ENCODE data around the gene CD99L2.

CD99L2 gene

DNA sequence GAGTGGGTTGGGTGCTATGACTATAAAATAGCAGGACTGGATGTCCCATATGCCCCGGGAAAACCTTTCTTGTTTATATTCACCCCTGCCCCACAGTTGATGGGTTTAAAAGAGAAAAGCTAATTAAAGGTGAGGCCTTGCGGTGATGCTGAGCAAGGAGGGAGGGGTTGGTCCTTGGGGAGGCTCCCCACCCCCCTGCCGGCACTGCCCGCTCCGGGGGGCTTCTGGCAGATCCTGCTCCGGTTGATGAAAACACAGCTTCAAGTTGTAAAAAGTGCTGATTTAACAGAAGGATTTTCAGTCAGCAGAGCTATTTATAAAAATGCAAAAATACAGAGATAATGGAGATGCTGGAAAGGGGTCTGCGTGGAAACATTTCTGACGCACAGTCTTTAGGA is 136.7 kb downstream of the CD99L2 start:
- FAIRE-seq = no peak

DNA sequence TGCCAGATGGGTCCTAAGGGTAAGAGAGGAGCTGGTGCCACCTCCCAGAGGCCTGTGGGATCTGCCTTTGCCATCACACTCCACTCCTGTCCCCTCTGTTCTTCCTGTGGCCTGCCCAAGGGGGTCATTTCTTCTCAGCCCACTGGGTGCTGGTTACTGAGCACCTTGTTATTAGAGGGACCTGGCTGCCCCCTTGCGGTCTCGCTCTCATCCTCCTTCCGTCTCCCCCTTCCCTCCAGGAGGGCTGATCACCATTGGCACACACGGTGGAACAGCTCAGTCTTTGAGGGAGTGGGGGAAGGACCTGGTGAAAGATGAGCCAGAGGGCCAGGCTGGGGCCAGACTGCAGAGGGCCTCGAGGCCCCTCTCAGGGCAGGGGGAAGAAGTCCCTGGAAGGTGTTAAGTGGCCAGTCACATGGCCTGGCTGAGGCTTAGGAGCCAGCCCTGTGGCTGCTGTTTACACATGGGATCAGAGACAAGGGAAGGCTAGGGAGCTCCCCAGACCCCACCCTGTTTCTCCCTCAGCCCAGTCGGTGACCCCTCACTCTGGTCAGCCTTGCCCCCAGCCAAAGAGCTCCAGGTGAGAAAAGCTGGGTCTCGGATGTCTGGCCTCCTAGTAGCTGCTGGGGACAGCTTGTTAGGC is 137.2 kb downstream of the CD99L2 start:
- no peak for FAIRE-seq

DNA sequence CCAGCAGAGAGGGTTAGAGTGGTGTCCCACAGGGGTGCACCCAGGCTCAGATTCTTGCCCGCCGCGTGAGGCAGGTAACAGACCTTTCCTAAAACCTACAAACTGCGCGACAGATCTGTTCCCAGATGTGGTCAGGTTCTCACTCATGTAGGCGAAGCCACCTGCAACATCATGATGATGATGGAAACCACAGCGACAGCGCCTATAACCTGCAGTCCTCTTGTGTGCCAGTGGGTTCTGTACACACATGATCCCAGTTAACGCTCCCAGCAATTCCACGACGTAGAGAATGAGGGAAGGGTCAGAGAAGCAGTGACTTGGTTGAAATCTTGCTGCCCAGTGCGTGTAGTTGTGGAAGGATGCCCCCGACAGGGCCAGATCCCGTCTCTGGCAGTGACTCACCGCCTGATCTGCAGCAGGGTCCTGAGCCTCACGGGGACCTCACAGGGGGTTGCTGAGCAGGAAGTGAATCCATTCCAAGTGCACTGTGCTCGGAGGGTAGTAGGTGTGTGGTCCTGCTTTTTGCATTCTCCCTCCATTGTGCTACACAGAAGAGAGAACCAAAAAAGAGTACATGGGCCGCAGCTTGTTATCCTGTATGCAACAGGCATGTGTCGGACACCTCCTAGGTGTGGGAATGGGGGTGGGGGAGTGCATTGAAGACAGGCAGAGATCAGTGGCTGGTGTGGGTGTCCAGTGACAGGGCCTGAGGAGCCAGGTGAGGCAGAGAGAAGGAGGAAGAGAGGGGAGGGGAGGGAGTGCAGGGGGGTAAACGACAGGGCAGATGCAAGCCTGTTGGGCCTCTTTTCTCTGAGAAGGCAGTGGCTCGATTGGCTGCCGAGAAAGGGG is 138.7 kb downstream of the CD99L2 start:
- no peak for FAIRE-seq

DNA sequence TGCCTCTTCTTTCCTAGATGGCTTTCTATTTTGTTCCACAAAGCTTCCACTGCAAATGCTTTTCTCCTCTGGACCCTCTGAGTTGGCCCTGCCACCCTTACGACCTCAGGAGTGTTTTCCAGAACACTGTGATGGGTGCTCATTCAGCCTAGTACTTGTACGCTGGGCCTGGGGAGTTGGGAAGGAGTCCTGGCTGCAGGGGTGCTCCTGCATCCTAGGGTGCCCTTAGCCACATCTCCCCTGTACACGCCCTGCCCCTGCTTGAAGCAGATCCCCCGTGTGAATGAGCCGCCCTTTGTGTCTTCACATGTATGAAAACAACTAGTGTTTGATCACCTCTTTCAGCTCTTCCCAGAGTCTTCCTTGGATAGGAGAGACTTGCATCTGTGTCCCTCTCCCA is 141.1 kb downstream of the CD99L2 start:
- FAIRE-seq = no peak

DNA sequence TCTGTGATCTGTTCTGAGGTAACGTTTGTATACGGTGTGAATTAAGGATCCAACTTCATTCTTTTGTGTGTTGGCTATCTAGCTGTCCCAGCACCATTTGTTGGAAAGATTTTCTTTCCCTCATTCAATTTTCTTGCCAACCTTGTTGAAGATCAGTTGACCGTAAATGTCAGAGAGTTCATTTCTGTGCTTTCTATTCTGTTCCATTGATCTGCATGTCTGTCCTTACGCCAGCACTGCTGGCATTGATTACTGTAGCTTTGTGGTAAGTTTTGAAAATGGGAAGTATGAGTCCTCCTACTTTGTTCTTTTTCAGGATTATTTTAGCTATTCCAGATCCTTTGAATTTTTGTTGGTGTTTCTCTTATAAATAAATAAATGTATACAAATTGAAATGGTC is 144.5 kb downstream of the CD99L2 start:
- FAIRE-seq = no peak

DNA sequence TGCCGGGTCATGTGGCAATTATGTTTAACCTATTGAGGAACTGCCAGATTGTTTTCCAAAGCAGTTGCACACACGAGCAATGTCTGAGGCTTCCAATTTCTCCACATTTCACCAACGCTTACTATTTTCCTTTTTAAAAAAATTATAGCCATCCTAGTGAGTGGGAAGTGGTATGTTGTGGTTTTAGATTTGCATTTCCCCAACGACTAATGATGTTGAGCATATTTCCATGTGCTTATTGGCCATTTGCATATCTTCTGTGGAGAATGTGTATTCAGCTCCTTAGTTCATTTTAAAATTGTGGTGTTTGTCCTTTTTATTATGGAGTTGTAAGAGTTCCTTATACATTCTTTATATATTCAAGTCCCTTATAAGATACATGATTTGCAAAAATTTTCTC is 145.1 kb downstream of the CD99L2 start:
- FAIRE-seq = no peak

DNA sequence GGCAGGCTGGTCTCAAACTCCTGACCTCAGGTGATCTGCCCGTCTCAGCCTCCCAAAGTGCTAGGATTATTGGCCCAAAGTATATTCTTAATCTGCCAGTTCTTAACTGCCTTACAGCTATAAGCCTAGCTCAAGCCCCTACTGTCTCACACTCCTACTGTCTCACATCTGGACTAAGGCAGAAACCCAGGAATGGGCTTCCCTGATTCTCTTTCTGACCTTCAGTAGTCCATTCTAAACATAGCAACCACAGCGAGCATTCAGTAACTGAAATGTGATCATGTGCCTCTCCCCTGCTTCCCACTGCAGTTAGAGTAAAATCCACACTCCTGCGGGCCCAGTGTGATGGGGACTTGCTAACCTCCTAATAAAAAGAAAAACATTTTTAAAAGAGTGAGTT is 146.3 kb downstream of the CD99L2 start:
- no peak for FAIRE-seq

DNA sequence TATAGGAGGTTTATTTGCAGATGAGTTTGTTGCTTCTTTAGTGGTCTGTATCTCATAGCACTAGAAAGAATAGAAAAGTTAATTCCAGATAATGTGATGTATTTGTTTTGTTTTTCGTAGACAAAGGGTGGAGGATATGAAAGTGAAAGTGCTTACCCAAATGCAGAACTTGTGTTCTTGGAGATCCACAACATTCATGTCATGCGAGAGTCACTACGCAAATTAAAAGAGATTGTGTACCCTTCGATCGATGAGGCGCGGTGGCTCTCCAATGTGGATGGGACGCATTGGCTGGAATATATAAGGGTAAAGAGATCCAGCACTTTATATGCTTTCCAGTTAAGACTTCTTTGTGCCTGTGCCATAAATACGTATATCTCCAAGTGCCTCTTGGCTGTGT is 162.0 kb downstream of the CD99L2 start:
- no peak for FAIRE-seq

DNA sequence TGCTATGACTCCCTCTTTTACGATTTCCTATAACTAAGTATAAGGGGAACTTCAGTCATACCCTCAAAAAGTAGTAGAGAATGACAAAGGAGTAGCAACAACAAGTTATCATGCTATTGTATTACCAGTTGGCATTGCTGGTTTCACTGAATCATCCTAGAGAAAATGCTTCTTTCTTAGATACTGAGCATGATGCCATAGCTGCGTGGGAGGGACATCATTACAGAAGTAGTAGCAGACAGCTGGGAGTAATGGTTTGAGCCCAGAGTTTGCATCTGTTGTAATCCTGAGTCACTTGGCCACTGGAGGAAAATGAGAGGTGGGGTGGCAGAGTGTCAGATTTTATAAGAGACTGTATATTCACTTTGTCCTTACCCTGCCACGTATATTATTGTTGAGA is 166.7 kb downstream of the CD99L2 start:
- FAIRE-seq = no peak

DNA sequence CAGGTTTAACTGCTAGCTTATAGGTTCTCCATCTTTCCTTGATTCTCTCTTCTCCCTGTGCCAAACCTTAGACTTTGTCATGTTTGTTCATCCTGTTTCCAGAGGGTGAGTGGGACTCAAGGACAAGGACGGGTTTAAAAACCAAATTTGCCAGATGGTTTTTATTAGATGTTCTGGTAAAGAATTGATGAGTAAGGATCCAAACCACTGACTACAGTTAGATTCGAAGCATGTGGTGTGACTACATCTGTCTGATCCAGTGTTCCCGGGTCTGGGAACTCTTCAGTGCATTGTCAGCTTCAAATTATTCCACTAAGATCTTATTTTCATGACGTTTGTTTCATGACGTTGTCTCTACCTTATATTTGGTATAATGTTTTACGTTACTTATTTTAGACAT is 167.7 kb downstream of the CD99L2 start:
- no peak for FAIRE-seq

DNA sequence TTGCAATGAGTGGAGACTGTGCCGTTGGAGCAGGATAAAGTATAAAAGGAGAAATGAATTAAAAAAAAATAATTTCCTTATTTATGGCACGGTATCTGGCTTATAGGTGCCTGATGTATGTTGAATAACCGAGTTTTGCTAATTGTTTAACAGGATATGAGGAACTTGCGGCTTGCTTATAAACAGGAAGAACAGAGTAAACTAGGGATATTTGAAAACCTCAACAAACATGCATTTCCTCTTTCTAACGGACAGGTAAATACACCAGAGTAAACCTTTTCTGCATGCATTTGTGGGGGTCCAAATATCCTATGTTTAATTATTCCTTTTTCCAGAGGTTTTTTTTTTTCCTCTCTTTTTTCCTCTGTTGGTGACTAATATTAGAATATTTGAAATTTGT is 168.5 kb downstream of the CD99L2 start:
- no peak for FAIRE-seq

DNA sequence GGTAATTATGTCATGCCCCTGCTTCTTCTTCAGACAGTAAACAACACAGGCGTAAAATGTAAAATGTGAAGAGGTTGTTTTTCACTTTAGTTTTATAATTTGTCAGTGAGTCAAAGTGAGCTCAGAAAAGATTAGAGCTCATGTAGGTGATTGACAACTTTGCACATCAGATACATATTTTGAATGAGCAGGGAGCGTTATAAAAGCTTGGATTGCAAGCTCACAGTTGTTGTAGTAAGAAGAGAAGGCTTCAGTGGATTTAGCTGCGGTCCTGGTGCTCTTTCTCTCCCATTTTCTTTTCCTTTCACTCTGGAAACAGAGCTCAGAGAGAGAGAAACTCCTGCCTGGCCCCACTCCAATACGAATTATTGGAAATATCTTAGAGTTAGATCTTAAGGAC is 178.8 kb downstream of the CD99L2 start:
- no peak for FAIRE-seq

Measured in endometrium (tissue), 2 donors.